MCF 10A (cell line): ENCODE measurements around the gene DDC. TPM values are rescaled to one million over a fixed set of nuclear protein-coding genes. Genes with fewer than 3 reads are reported as not detected.

Experiments used
- BruUV-seq: library from RNA; stranded (reverse); fragments of 400-500 nt; replicated peaks from 2 replicates; lab custom pipeline; 2021; lab: Mats Ljungman, UMichigan
- CTCF ChIA-PET: fragments of 300-600 bp; sonication (Branson Sonifier 250); formaldehyde crosslinking; extraction: SDS; loops from one replicate; lab custom pipeline; 2021; ENCODE audit warnings: antibody characterized with exemption, inconsistent platforms; lab: Yijun Ruan, JAX
- POLR2A ChIA-PET: fragments of 300-600, 350-650 bp; sonication (Branson Sonifier 250); formaldehyde crosslinking; extraction: SDS; loops from one replicate; lab custom pipeline; 2020; ENCODE audit warnings: antibody characterized with exemption, inconsistent platforms; lab: Yijun Ruan, JAX
- DNase-seq: peaks from one replicate; pipeline ENCODE4 v3.0.0-alpha.2; 2018; ENCODE audit not compliant: unreplicated experiment
- H3K27ac Mint-ChIP-seq: one replicate; pipeline ENCODE4 v1.8.0; 2022; ENCODE audit warnings: mild to moderate bottlenecking, low read depth, mixed read lengths; ENCODE audit not compliant: unreplicated experiment
- H3K27me3 Mint-ChIP-seq: one replicate; pipeline ENCODE4 v1.8.0; 2022; ENCODE audit warnings: mixed read lengths; ENCODE audit not compliant: insufficient read depth, unreplicated experiment
- H3K36me3 Mint-ChIP-seq: one replicate; pipeline ENCODE4 v1.8.0; 2022; ENCODE audit warnings: mild to moderate bottlenecking, moderate library complexity, mixed read lengths; ENCODE audit not compliant: insufficient read depth, unreplicated experiment
- H3K4me1 Mint-ChIP-seq: one replicate; pipeline ENCODE4 v1.8.0; 2022; ENCODE audit warnings: mixed read lengths; ENCODE audit not compliant: insufficient read depth, unreplicated experiment
- H3K4me3 Mint-ChIP-seq: one replicate; pipeline ENCODE4 v1.8.0; 2022; ENCODE audit warnings: mild to moderate bottlenecking, moderate library complexity, mixed read lengths; ENCODE audit not compliant: unreplicated experiment
- H3K9me3 Mint-ChIP-seq: one replicate; pipeline ENCODE4 v1.8.0; 2022; ENCODE audit warnings: mixed read lengths; ENCODE audit not compliant: unreplicated experiment
- intact Hi-C: fragments of 100-400 bp; cut with micrococcal nuclease; formaldehyde crosslinking; loops from 2 replicates; pipeline ENCODE4 v1.14.1; 2022
- total RNA-seq: library from RNA; stranded (reverse); gene quantifications from 2 replicates; pipeline ENCODE4 v1.2.3, GENCODE V29; 2022
- TF ChIP-seq, protein P1 (sequence below): fragments of 200-600 bp; IDR thresholded peaks from one replicate; pipeline ENCODE4 v1.8.0; 2022; ENCODE audit warnings: antibody characterized with exemption, mild to moderate bottlenecking; ENCODE audit not compliant: unreplicated experiment

DDC gene
- total RNA-seq, 1 experiment from 2014 or later = 0.79 TPM

DNA sequence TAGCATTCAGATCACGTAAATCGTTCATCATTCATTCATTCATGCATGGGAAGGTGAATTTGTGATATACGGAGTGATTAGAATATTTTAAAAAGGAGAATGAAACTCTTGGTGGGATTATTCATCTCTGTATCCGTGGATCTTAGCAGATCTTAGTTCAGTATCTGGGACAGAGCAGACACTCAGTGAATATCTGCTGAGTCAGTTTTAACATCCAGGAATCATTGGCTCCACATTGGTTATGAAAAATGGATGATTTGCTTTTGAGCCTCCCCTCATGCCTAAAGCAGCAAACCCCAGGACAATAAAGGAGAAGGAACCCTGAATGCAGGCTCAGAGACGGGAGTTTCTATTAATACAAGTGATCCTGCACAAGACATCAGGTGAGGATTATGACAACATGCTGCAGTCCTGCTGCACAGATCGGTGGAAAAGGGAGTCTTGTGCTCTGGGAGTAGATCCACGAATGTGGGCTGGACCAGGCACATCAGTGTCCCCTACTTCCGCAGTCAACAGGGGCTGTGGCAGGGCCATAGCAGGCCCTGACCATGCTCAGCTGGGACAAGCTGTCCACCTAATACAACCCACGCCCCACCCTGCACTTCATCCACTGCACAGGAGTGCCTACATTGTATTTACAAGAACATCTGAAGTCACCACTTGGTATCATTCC lies 88.1 kb downstream of the DDC start:
- no TSS peak for BruUV-seq
- no peaks in the 10 kb centered on the region for H3K36me3 Mint-ChIP-seq
- no peaks in the 10 kb centered on the region for H3K27me3 Mint-ChIP-seq
- no peaks in the 10 kb centered on the region for H3K9me3 Mint-ChIP-seq
- DNase-seq = no peak
- peaks cover 13% of the 10 kb centered on the region for H3K4me1 Mint-ChIP-seq
- ChIA-PET POLR2A (no interaction called here), CTCF (interaction anchor here (0.8 to 2.0 kb wide), 2 partner anchors 9 to 156 kb away, joined by 6 to 15 read pairs; no protein-coding TSS in a partner anchor)
- H3K27ac Mint-ChIP-seq = no peak overlapping the region
- intact Hi-C loops = no loop called here
- TF ChIP-seq, protein P1, sequence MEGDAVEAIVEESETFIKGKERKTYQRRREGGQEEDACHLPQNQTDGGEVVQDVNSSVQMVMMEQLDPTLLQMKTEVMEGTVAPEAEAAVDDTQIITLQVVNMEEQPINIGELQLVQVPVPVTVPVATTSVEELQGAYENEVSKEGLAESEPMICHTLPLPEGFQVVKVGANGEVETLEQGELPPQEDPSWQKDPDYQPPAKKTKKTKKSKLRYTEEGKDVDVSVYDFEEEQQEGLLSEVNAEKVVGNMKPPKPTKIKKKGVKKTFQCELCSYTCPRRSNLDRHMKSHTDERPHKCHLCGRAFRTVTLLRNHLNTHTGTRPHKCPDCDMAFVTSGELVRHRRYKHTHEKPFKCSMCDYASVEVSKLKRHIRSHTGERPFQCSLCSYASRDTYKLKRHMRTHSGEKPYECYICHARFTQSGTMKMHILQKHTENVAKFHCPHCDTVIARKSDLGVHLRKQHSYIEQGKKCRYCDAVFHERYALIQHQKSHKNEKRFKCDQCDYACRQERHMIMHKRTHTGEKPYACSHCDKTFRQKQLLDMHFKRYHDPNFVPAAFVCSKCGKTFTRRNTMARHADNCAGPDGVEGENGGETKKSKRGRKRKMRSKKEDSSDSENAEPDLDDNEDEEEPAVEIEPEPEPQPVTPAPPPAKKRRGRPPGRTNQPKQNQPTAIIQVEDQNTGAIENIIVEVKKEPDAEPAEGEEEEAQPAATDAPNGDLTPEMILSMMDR = no peak
- no peak overlapping the region for H3K4me3 Mint-ChIP-seq

DNA sequence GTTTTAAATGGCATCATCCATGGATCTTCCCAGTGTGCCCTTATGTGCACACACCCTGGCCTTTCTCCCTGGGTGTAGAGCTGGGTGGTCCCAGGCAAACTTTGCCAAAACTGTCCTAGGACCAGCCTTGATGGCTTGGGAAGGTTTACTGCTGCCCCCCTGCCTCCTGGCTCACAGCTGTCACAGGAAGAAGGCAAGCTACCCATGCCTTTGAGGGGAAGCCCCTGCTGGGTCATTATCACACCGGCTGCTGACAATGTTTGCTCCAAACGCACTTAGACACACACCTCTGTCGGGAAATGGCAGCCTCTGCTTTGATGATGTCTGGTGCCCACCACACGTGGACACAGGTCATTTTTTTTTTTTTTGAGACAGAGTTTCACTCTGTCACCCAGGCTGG lies 89.9 kb downstream of the DDC start:
- no TSS peak for BruUV-seq
- Mint-ChIP-seq H3K4me3 (no peak overlapping the region), H3K36me3 (no peaks in the 10 kb centered on the region), H3K9me3 (no peaks in the 10 kb centered on the region), H3K4me1 (peaks cover 13% of the 10 kb centered on the region), H3K27ac (no peak overlapping the region), H3K27me3 (no peaks in the 10 kb centered on the region)
- CTCF ChIA-PET = interaction anchor here (0.6 to 12.1 kb wide), 12 partner anchors 11 to 1178 kb away, joined by 3 to 187 read pairs (median 4); no protein-coding TSS in a partner anchor
- POLR2A ChIA-PET = no interaction called here
- TF ChIP-seq, protein P1 = no peak
- no peak for DNase-seq
- intact Hi-C loops = no loop called here

DNA sequence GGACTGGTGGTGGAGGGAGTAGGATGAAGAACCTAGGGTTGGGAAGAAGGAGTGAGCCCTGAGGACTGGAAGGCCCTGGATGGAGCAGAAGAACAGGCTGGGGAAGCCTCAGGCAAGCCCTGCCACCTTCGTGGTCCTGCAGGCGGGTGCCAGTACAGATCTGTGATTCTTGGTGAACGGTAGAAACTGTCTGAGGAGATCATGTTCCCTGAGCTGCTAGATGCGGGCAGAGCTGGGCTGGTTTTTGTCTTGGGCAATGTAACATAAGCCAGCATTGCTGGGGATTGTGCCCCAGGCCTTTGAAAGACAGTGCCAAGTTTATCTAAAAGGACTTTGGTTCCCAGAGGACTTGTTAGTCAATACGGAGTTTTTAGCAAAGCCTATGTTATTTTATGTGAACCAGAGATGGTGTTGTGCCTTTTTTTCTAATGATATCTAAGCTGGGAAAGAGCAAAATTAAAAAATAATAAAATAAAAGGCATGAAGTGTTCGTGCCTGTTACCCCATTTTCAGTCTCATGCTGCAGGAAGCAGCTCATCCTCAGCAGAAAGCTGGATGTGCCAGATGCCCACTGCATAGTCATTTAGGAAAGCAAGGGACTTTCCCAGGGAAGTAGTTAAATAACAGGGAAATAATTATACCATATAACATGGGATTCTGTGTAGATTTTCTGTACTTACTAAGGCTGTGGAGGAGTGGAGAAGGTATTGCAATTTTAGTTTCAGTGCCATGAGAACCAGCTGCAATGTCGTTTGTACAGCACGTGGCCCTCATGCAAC lies 90.6 kb downstream of the DDC start:
- Mint-ChIP-seq H3K4me1 (peaks cover 13% of the 10 kb centered on the region), H3K4me3 (no peak overlapping the region), H3K27ac (peak overlapping the region; percentile 88), H3K27me3 (no peaks in the 10 kb centered on the region), H3K9me3 (no peaks in the 10 kb centered on the region), H3K36me3 (no peaks in the 10 kb centered on the region)
- no TSS peak for BruUV-seq
- peak; percentile 77 for DNase-seq
- TF ChIP-seq, protein P1 = no peak
- ChIA-PET CTCF (interaction anchor here (0.7 to 12.1 kb wide), 12 partner anchors 11 to 1179 kb away, joined by 3 to 187 read pairs (median 4); no protein-coding TSS in a partner anchor), POLR2A (interaction anchor here (0.9 to 2.2 kb wide), 3 partner anchors 13 to 160 kb away, joined by 3 to 8 read pairs (median 5); no protein-coding TSS in a partner anchor)
- intact Hi-C loops = no loop called here

GRCh38 chr7:50473531-50473930 lies 91.7 kb downstream of the DDC start:
- H3K9me3 Mint-ChIP-seq = no peaks in the 10 kb centered on the region
- BruUV-seq = no TSS peak
- no peaks in the 10 kb centered on the region for H3K27me3 Mint-ChIP-seq
- DNase-seq = no peak
- intact Hi-C loops = no loop called here
- peaks cover 13% of the 10 kb centered on the region for H3K4me1 Mint-ChIP-seq
- TF ChIP-seq, protein P1 = no peak
- CTCF ChIA-PET = interaction anchor here (1.0 to 12.1 kb wide), 4 partner anchors 113 to 206 kb away, joined by 3 to 187 read pairs (median 6); no protein-coding TSS in a partner anchor
- H3K36me3 Mint-ChIP-seq = no peaks in the 10 kb centered on the region
- H3K27ac Mint-ChIP-seq = peak overlapping the region; percentile 88
- POLR2A ChIA-PET = interaction anchor here (2.2 kb wide), 1 partner anchor 14 kb away, joined by 8 read pairs; no protein-coding TSS in a partner anchor
- H3K4me3 Mint-ChIP-seq = no peak overlapping the region
